ENCODE data around the gene GCHFR.
A peak's percentile ranks its signal among the peaks of the same experiment; 100 is the strongest.

Gene GCHFR

DNA sequence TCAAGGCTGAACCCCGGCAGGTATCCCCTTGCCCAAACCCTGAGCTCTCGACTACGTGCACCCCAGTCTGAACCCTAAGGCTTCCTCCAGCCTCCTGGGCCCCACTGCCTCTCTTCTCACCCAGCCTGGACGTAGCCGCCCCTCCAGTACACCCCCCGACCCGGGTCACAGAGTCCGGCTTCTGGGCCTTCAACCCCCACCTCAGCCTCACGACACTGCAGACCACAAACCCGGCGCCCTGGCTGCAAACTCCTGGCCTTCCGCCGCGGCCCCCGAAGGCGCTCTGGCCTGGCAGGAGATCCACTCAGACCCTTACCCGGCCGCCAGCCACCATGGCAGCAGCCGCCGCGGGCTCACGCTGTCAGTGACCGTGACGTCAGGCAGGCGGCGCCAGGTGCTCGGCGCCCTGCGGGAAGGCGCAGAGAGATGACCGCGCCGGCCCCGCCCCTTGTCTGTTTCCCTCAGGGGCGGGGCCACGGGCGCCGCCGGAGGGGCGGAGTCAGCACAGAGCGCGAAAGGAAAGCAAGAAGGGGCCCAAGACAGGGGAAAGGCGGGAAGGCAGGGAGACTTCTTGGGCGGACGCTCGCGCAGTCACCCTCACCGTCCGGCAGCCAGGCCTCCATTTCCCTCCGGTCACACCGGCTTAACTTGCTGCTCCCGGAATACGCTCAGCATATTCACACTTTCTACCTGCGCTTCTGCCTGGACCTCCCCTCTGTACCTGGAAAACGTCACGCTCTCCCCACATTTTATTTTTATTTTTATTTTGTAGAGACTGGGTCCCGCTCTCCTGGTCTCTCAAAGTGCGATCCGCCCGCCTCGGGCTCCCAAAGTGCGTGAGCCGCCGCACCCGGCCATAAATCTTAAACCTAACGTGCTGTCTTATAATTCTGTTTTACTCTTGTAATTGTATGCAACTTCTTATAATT lies 8.7 kb upstream of the GCHFR start, which contains the start of gene RMDN3:
Gene RMDN3, minus strand, starts transcription at position 372 of the 929 bp plus-strand sequence. CDS start 471 bp downstream, outside the sequence.
- DNase-seq (ENCODE audit: low read depth in 2 of 2, low spot score in 1 of 2) = peak; percentile 80 to 83

- DNase-seq (ENCODE audit: low read depth in 2 of 2, low spot score in 1 of 2) = no peak
These were observed 8.1 kb upstream of the GCHFR start for GRCh38 chr15:40755812-40756208.

- no peak for DNase-seq (ENCODE audit: low read depth in 2 of 2, low spot score in 1 of 2)
These were observed 6.9 kb upstream of the GCHFR start for GRCh38 chr15:40756938-40757337.

DNA sequence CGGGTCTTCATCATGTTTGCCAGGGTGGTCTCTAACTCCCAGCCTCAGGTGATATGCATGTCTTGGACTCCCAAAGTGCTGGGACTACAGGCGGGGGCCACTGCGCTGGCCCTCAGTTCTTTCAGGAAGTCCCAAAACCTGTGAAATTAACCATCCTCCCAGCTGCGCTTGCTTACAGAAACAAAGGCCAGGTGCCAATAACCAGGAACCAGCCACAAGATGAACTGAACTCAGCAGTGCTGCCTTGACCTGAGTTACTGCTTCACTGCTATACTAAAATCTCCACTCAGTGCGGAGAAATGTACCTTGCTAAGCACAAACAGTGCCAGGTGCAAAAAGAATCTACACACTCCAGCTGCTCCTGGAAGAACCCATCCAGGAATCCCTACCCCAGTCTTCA lies 3.9 kb upstream of the GCHFR start:
- no peak for DNase-seq (ENCODE audit: low read depth in 2 of 2, low spot score in 1 of 2)

DNA sequence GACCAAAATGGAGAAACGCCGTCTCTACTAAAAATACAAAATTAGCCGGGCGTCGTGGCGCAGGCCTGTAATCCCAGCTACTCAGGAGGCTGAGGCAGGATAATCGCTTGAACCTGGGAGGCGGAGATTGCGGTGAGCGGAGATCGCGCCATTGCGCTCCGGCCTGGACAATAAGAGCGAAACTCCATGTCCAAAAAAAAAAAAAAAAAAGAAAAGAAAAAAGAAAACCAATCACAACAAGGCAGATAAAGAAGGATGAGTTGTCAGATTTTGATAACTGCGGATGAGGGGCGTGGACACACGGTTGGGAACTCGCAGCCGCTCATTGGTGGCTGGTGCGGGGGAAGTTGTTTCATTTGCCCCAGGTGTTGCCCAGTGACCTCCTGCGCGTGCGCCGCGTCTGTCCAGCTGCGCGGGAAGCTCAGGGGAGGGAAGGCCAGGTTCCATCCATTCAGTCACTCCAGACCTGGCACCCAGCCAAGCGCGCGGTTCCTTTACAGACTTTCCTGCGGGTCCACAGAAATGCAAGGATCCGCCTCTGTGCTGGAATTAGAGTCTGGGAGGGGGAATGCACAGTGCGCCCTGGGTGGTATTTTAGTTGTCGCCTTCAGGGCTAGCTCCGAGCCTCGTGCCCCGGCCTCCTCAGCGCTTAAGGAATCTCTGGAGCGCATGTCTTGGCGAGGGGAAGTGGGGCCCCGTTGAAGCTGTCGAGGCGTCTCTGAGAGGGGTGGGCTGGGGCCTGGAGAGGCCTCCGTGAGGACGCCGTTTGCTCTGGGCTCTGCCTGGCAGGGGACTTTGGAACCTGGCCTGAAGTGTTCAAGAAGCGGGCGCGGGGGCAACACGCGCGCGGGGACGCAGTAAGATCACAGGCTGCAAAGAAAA lies 708 bp upstream of the GCHFR start:
- no peak for DNase-seq (ENCODE audit: low read depth in 2 of 2, low spot score in 1 of 2)

GRCh38 chr15:40764629-40765103 lies 798 bp downstream of the GCHFR start:
- DNase-seq (ENCODE audit: low read depth in 2 of 2, low spot score in 1 of 2) = no peak

DNA sequence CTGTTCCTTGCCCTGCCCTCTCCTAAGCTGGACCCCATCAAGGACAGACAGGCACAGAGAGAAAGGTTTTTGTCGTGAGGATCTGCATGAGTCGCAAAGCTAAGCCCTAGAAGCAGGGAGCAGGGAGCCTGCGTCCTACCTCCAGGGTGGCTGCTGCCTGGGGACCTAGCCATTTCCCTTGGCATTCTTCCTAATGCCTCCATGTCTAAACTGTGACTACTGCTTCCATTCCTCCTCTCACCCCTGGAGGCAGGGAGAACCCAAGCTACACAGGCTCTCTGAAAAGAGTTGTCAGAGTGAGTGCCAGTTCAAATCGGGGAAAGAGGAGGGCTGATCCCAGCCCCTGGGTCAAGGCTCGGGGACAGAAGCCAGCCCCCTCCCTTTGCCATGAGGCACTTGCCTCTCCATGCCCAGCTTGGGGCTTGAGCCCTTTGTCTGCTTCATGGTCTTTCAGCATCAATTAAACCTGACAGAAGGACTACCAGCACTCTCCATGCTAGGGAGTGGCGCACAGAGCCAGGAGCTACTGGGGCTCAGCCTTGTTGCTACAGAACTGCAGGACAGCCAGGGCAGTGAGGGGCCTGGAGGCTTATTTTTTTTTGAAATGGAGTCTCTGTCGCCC lies 2.4 kb downstream of the GCHFR start:
- DNase-seq (ENCODE audit: low read depth in 2 of 2, low spot score in 1 of 2) = no peak

- DNase-seq (ENCODE audit: low read depth in 2 of 2, low spot score in 1 of 2) = no peak
These were observed 3.3 kb downstream of the GCHFR start for GRCh38 chr15:40766906-40767837.

GRCh38 chr15:40767838-40768500 lies 4.1 kb downstream of the GCHFR start:
- no peak for DNase-seq (ENCODE audit: low read depth in 2 of 2, low spot score in 1 of 2)

GRCh38 chr15:40768521-40769273 lies 4.8 kb downstream of the GCHFR start:
- no peak for DNase-seq (ENCODE audit: low read depth in 2 of 2, low spot score in 1 of 2)

- DNase-seq (ENCODE audit: low read depth in 2 of 2, low spot score in 1 of 2) = no peak
These were observed 5.6 kb downstream of the GCHFR start, which contains the start of gene C15orf62 for GRCh38 chr15:40769274-40770146. Gene C15orf62, plus strand, starts transcription at chr15:40769980. Its CDS starts 516 bp downstream, at chr15:40770496.

- no peak for DNase-seq (ENCODE audit: low read depth in 2 of 2, low spot score in 1 of 2)
These were observed 6.4 kb downstream of the GCHFR start for GRCh38 chr15:40770147-40770721.

- no peak for DNase-seq (ENCODE audit: low read depth in 2 of 2, low spot score in 1 of 2)
These were observed 7.4 kb downstream of the GCHFR start for GRCh38 chr15:40771242-40771641.

GRCh38 chr15:40772014-40772413 lies 8.1 kb downstream of the GCHFR start:
- no peak for DNase-seq (ENCODE audit: low read depth in 2 of 2, low spot score in 1 of 2)

DNA sequence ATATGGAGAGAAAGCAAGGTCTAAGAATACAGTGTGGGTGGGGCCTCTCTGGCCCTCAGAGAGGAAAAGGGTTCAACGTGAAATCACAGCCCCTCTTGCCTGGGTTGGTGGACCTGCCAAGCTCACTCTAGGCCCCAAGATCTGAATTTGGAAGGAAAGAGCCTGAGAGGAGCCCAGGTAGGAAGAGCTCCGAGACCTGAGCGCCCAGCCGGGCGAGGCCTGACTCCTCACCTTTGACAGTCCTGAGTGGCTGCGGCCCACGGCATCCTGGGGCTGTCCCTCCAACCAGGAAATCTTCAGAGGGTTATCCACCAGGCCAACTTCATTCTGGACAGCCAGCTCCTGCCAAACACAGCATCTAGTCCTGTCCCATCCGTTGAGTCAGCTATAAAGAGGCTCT lies 9.6 kb downstream of the GCHFR start:
- DNase-seq (ENCODE audit: low read depth in 2 of 2, low spot score in 1 of 2) = no peak

DNA sequence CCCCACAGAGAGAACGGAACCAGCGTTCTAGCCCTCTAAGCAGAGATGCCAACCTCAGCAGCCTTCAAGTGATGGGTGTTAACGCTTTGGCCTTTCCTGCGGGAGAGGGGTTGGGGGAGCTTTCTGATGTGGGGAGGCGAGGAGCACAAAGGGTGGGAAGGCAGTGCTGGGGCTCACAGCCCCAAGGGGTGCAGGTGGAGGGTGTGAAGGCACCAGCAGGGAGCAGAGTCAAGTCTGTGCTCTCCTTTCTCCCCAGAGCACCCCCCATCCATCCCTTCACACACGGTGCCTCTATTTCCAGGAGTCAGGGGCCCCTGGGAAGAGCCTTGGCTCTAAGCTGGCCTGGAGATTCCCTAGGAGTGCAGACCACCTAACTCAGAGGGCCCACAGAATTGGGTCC lies 10.0 kb downstream of the GCHFR start:
- no peak for DNase-seq (ENCODE audit: low read depth in 2 of 2, low spot score in 1 of 2)

- DNase-seq (ENCODE audit: low read depth in 2 of 2, low spot score in 1 of 2) = no peak
These were observed 11.1 kb downstream of the GCHFR start for GRCh38 chr15:40775007-40775406.

Measured in stimulated activated CD8-positive, alpha-beta memory T cell treated with anti-CD3 and anti-CD28 coated beads, Interleukin-4, amount 100 ng/mL, for 1 hour (primary cell).